NCI-H2196 treated with DMSO at 0.1 percent for 48 hours (cell line): ENCODE results near the gene ADPRHL1.
"Not testable (repeated sequence)": the region's sequence is repeated elsewhere in the genome, so short reads cannot be mapped to it uniquely, and the experiment has no call there.

Experiments
- DNase-seq: peaks from one replicate; lab custom pipeline; 2025; ENCODE audit not compliant: unreplicated experiment; lab: John Stamatoyannopoulos, UW

Gene ADPRHL1

DNA sequence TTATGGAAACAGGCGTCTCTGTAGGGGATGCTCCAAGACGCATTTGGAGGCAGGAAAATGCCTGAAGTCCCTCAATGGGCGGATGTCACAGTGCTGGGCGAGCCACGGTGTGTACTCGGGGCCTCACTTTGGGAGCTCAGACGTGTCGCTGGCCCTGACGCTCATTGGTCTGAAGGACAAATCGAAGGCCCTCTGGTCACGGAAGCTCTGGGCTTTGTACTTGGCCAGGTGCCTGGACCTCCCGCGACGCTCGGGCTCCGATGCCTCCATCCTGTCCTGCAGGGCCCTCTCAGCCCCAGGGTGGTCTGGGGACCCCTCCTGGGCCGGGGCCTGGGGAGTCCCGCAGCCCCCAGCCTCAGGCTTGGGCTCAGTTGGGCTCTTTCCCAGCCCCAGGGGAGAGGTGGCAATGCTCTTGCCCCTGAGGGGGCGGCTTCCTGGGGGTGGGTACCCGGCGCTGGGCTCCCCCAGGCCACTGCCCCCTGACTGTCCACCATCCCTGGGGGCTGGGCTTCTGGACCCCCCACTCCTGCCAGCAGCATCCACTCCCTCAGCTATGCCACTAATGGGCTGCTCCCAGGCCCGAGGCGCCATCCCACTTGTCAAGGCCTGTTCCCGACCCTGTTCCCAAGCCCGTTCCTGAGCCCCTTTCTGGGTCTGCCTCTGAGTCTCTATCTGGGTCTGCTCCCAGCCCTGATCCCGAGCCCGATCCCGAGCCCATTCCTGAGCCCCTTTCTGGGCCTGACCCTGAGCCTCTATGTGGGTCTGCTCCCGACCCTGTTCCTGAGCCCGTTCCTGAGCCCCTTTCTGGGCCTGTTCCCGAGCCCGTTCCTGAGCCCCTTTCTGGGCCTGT is 49.8 kb downstream of the ADPRHL1 start:
- no peak for DNase-seq

DNA sequence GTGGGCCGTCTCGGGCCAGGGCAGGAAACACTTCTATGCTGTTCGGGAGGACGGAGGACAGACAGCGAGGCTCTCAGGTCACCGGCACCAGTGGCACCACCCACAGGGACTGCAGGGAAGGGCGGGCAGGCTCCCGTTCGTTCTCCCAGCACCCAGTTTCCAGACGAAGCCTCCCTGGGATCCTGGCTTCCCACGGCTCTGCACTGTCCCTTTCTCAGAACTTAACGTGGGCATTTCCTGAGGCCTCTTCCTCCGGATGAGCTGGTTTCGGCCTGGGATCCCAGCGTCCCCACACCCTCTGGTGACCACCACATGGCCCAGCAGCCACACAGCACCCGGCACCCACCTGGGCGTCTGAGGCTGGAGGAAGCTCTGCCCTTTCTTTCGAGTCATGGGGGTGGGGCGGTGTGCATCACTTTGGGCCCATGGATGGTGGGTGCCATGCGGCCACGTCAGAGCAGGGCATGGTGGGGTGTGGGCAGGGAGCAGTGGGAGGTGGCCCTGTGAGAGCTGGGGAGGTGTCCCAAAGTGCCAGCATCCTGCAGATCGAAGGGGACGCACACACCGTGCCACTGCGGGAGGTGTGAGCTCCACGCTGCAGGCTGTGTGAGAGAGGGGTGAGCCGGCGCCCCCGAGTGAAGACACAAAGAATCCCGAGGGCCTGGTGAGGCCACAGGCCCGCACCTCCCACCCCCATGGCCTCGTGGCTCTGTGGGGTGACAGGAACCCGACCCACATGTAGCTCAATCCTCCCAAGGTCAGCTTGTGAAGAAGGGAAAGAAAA is 50.6 kb downstream of the ADPRHL1 start:
- DNase-seq, result no peak

DNA sequence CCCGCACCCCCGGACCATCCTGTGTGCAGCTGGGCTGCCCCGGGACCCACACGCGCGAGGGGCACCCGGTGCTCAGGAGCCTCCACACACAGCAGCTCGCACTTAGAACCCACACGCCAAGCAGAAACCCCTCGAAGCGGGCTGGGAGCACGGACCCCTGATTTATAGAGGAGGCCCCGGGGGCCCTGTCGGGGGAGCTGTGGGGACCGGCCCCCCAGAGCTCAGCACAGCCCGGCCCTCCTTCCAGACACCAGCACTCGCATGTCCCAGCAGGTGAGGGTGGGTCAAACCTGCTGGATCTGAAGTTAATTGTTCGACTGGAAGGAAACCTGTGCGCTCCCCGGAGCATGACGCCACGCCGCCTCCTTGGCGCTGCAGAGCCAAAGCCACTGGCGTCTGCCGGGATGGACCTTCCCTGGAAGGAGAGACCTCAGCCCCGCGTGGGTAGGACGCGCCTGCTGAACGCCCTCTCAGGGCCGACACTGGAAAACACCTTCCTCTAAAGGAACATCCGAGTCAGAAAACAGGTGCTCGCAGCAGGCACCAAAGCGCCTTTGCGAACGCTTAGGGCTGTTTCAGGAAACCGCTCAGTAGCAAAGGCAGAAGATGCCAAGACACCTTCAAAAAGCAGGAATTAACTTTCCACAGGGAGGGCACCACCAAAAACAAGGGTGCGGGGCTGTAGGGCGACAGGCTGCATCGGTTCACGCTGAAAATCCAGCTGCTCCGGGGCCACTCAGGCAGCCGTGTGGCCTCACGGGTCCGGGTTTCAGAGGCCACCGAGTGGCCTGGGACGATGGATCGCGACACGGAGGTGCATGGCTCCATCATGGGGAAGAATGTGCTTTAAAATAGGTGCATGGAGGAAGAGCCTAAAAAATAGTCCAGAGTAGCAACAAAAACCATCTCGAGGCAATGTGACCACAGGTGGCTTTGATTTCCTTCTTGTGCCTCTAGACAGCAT is 51.6 kb downstream of the ADPRHL1 start:
- no peak for DNase-seq

DNA sequence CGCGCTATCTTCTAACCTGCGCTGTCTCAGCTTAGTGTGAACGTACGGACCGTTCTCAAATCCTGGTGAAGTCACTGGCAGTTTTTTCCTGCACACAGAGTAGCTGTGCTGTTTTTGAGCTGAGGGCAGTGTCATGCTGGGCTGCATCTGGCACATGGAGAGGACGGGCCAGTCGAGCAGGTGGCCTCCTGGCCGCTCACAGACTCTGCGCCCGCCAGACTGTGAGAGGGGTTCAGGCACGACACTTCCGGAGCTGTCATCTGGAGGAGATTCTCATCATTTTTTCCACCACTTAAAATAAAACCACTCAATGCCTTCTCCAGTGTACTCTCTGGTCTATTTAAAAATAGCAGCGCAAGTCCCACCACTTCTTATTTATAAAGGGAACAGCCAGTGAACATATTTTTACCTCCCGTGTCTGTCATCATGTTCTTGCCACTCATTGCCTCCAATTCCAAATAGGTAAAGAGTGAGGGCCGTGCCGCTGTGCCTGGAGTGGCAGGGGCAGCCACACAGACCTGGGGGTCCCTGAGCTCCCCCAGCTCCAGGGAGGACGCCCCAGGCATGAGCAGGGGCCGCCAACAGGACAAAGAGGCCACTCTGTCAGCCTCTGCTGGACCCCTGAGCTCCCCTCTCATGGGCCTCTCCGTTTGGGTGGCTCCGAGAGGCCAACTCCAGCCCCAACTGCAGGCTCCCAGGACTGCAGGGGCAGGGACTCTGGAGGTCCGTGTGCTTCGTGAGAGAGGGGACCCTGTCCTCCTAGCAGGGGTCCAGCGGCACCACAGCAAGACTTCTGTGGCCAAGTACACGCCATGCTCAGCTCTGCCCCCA is 52.5 kb downstream of the ADPRHL1 start:
- no peak for DNase-seq

DNA sequence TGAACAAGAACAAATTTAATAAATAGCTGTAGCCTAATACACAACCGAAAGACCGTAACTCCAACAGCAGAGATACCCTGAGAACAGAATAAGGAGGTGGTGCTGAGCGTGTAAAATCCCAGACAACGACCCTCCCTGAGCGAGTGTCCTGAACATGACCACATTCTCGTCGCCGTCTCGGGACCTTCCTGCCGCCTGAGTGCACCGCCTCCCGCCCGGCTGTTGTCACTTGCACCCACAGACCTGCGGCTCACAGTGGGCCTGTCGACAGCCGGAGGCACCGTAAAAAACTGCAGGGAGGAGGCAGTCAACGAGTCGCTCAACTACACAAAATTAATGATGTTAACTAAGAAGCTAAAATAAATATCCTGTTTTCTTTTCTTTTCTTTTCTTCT is 53.5 kb downstream of the ADPRHL1 start:
- DNase-seq, result no peak

DNA sequence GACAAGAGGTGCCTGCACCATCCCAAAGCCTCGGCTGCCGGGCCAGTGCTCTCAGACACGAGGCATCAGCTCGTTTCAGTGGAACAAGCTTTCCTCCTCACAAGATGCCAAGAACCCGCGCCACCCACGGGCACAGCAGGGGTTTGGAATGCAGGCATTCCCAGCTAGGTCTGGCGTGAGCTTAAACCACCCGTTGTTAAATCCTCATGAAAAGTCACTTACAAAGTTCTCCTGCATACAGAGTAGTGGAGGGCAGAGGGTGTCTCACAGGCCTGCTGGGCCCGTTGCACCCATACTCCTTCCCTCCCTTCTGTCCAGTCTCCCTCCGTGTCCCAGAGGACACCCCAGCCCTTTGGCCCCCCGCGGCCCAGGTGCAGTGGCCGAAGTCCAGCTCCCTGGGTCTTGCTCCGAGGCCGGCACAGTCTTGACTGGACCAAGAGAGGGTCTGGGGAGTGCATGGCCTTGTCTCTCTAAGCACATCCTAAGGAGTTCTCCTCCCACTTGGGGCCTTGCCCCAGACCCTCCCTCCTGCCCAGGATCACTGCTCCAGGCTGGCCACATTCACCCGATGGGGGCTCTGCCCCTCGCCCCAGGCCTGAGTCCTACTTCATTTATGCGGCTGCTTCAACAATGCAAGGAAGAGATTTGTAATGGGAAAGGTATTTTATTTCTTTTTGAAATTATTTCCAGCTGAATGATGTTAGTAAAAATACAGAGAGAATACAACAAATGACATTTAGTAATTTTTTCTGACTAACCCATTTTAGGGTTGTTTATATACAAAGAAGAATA is 54.1 kb downstream of the ADPRHL1 start:
- no peak for DNase-seq

DNA sequence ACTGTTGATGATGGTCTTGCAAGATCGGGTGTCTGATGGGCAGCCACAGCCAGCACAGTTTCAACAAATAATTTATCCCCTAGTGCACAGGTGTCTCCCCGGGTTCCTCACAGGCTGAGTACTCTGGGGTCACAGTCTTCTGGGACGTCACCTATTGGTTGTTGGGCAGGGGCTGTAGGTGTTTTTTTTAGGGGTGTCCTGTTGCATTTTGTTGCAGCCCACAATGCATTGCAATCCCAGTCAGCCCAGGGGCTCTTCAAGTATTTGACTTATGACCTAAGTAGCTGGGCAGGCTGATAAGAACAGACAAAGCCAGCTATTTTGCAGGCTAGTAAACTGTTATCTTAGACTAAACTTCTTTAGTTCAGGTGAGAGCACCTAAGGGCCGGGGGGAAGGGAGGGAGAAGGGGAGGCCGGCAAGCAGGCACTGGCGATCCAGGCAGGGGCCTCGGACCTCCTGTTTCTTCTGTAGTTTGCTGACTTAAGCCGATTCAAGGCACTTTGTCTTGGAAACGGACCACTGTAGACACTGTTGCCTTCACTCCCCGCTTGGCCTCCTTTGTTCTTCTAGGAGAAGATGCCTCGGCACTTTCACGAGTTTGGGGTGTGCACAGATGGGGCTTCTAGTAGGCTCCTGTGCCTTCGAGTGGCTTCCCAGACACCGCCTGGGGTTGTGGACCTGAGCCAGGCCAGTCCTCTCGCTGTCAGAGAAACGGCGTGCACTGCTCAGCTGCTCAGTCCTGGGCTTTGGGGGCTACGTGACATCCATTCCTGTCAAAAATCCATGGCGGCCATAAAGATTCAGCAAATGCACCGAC is 55.5 kb downstream of the ADPRHL1 start:
- DNase-seq, result no peak

DNA sequence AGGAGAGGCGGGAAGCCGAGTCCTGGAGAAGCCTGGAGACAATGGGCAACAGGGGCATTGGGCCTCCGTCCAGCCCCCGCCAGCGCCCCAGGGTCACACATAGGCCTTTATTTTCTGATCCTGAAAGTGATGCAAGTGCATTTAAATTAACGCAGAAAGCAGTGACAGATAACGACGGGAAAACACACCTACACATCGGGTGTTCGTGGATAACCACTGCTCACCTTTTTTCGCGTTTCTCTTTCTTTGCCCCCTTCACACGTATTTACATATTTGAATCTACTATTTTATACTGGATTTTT is 59.0 kb downstream of the ADPRHL1 start:
- no peak for DNase-seq

DNA sequence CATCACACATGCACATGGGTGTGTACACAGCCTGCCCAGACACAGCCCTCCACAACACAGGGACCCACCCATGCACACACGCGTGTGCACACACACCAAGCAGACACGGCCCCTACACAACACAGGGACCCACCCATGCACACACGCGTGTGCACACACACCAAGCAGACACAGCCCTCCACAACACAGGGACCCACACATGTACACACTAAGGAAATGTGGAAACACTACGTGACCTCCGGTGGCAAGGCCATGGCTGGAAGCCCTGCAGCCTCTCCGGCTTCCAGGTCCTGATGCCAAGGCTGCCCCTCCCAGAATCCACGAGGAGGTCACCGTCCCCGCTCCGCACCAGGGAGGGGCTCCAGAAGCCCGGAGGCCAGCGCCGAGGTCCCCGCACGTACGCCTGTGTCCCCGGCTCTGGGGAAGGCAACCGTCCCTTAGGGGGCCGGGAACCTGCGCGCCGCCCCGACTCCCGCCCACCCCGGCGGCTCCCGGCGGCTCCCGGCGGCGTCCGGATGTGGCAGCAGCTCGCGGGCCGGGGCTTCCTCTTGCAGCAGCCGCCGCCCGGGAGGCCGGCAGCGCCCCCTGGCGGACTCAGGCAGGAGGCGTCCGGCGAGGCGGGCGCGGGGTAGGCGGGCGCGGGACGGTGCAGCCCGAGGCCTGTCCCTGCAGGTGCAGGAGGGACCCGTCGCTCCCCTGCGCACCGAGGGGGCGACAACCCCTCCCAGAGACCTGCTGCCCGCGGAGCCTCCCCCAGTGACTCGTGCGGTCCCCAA is 59.5 kb downstream of the ADPRHL1 start:
- DNase-seq, result peak; percentile 38

DNA sequence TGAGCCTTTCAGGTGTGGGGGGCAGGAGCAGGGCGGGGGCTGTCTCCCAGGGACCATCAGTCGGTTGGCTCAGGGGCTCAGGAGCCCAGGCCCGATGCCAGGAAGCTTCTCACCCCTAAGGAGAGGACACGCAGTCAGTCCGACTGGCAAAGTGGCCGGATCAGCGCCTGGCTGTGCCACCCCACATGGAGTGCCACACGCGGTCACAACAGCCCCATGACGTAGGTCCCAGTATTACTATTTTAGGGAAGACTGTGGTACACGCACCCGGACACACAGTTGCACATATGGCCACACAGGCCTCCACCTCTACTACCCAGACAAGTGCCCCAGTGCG is 60.1 kb downstream of the ADPRHL1 start:
- no peak for DNase-seq

DNA sequence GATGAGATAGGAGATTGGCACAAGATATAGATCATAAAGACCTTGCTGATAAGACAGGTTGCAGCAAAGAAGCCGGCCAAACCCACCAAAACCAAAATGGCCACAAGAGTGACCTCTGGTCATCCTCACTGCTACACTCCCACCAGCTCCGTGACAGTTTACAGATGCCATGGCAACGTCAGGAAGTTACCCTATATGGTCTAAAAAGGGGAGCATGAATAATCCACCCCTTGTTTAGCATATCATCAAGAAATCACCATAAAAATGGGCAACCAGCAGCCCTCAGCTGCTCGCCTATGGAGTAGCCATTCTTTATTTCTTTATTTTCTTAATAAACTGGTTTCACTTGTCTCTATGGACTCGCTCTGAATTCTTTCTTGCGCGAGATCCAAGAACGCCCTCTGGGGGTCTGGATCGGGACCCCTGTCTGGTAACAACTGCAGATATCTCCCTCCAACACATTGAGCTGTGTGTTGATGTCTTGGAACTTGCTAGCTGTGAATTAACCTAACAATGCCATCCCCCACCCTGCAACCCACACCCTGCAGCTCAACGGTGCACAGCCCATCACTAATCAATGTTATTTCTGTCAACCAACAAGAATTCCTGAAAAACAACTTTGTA is 62.3 kb downstream of the ADPRHL1 start:
- no peak for DNase-seq

DNA sequence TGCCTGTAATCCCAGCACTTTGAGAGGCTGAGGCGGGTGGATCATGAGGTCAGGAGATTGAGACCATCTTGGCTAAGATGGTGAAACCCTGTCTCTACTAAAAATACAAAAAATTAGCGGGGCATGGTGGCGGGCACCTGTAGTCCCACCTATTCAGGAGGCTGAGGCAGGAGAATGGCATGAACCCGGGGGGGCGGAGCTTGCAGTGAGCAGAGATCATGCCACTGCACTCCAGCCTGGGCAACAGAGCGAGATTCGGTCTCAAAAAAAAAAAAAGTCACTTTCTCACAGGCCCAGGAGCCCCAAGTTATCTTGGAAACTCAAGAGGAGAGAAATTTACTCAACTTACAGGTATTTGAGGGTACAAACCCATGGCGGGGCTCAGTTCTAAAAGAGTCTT is 63.7 kb downstream of the ADPRHL1 start:
- DNase-seq, result not testable (repeated sequence)

DNA sequence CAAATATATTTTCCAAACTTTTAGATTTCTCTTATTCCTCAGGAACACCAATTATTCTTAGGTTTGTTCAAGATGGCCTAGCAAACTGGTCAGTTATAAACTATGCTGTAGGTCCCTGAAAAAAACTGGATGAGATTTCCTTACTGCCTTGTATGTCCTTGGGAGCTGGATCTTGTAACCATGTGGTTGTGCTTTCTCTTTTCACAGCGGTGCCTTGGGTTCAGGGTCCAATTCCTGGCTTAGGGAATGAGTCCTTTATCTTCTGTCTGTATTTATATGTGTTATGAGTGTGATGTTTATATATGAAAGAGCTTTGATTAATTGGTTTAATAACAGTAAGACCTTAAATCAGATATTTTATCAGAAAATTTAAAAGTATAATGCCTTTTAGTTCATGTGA is 65.9 kb downstream of the ADPRHL1 start:
- no peak for DNase-seq

DNA sequence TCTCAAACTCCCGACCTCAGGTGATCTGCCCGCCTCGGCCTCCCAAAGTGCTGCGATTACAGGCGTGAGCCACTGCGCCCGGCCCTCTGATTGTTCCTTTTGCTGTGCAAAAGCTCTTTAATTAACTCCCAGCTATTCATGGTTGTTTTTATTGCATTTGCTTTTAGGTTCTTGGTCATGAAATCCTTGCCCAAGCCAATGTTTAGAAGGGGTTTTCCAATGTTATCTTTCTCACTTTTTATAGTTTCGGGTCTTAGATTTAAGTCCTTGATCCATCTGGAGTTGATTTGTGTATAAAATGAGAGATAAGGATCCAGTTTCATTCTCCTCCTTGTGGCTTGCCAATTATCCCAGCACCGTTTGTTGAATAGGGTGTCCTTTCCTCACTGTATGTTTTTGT is 70.2 kb downstream of the ADPRHL1 start:
- DNase-seq, result no peak

DNA sequence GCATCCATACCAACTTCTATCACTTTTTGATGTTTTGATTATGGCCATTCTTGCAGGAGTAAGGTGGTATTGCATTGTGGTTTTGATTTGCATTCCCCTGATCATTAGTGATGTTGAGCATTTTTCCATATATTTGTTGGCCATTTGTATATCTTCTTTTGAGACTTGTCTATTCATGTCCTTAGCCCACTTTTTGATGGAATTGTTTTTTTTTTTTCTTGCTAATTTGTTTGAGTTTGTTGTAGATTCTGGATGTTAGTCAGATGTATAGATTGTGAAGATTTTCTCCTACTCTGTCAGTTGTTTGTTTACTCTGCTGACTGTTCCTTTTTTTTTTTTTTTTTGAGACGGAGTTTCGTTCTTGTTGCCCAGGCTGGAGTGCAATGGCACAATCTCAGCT is 70.7 kb downstream of the ADPRHL1 start:
- not testable (repeated sequence) for DNase-seq

DNA sequence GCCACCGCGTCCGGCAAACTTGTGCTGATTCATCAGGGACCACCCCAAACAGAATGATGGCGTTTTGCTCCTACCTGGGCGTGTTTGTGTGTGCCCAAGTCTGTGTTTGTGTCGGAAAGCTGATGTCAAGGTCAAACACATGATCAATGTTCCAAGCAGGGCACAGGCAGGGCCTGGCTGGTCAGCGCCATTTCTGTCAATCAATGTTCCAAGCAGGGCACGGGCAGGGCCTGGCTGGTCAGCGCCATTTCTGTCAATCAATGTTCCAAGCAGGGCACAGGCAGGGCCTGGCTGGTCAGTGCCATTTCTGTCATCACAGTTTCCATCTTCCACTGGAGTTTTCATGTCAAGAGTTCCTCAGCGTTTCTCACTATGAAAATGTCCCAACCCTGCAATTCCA is 74.5 kb downstream of the ADPRHL1 start:
- no peak for DNase-seq

DNA sequence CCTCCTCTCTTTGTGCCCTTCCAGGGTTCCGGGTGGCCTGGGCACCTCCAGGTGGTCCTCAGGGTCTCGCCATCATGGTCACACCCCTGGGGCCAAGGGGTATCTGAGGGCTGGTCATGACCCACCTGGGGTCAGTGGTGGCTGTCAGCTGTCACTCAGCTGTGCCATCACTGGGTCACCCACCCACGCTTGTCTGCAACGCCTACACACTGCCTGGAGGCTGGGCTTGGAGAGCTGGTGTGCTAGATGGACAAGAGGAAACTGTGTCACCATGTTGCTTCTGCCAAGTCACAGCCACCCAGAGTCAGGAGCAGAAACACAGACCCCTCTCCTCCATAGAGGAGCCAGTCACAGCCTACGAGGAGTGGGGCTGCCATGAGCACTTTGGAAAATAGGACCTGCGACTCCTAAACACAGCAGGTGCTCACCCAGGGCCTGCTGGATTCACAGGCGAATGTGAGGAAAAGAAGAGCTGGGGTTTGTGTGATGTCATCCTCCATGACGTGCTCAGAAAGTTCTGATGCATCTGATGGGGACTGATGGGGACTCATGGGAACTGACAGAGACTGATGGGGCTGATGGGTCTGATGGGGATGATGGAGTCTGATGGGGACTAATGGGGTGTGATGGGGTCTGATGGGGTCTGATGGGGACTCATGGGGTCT is 78.6 kb downstream of the ADPRHL1 start:
- DNase-seq, result no peak
